IMR-90 (cell line): ENCODE results near the gene ATP11B. TPM values are rescaled to one million over a fixed set of nuclear protein-coding genes. Genes with fewer than 3 reads are reported as not detected.

Experiments used
- ATAC-seq: fragments of 200-7000 bp; cut with Tn5 transposase; 2 replicates; pipeline ENCODE4 v1.9.1; 2020; ENCODE audit warnings: low read depth, mild to moderate bottlenecking, moderate library complexity
- BruUV-seq: library from RNA; stranded (reverse); fragments of 400-500 nt; replicated peaks from 2 replicates; lab custom pipeline; 2021; lab: Mats Ljungman, UMichigan
- CTCF ChIA-PET: fragments of 300-600 bp; formaldehyde crosslinking; extraction: SDS; loops from one replicate; lab custom pipeline; 2021; ENCODE audit warnings: antibody characterized with exemption; lab: Yijun Ruan, JAX
- POLR2A ChIA-PET: fragments of 300-600 bp; sonication (Branson Sonifier 250); formaldehyde crosslinking; loops from one replicate; lab custom pipeline; 2022; ENCODE audit warnings: antibody characterized with exemption; ENCODE audit not compliant: unreplicated experiment; lab: Charles Lee
- DNase-seq: peaks from one replicate; pipeline ENCODE4 v3.0.0; 2013
- H2AFZ ChIP-seq: replicated peaks from 2 replicates; pipeline ENCODE3; 2013; ENCODE audit warnings: low read length, mild to moderate bottlenecking; ENCODE audit not compliant: poor library complexity
- H2AK5ac ChIP-seq: 2 replicates; pipeline ENCODE4 v1.6.1; 2013; ENCODE audit warnings: low read depth, low read length, inconsistent platforms
- H2AK9ac ChIP-seq: replicated peaks from 2 replicates; pipeline ENCODE3; 2013; ENCODE audit warnings: mild to moderate bottlenecking, low read depth, low read length, moderate library complexity; ENCODE audit not compliant: poor library complexity
- H2BK120ac ChIP-seq: 2 replicates; pipeline ENCODE4 v1.6.1; 2013; ENCODE audit warnings: low read depth, low read length, inconsistent platforms
- H2BK15ac ChIP-seq: 3 replicates; pipeline ENCODE4 v1.6.1; 2013; ENCODE audit warnings: low read depth, low read length, inconsistent platforms
- H2BK20ac ChIP-seq: 2 replicates; pipeline ENCODE4 v1.6.1; 2013; ENCODE audit warnings: low read depth, mild to moderate bottlenecking, inconsistent platforms, low read length, moderate library complexity
- H2BK5ac ChIP-seq: 2 replicates; pipeline ENCODE4 v1.6.1; 2013; ENCODE audit warnings: mild to moderate bottlenecking, low read depth, low read length, inconsistent platforms; ENCODE audit not compliant: poor library complexity, severe bottlenecking
- H3K14ac ChIP-seq: replicated peaks from 2 replicates; pipeline ENCODE4 v1.6.1; 2013; ENCODE audit warnings: low read depth, low read length, inconsistent platforms
- H3K18ac ChIP-seq: 2 replicates; pipeline ENCODE4 v1.6.1; 2013; ENCODE audit warnings: low read depth, low read length, control low read depth
- H3K23ac ChIP-seq: 2 replicates; pipeline ENCODE4 v1.6.1; 2013; ENCODE audit warnings: low read depth, low read length, inconsistent platforms
- H3K27ac ChIP-seq: 2 replicates; pipeline ENCODE4 v1.5.1; 2013; ENCODE audit warnings: mild to moderate bottlenecking, control low read depth, low read length; ENCODE audit not compliant: insufficient read depth
- H3K27me3 ChIP-seq: 2 replicates; pipeline ENCODE4 v1.6.1; 2013; ENCODE audit warnings: low read length; ENCODE audit not compliant: control insufficient read depth, insufficient read depth
- H3K36me3 ChIP-seq: 2 replicates; pipeline ENCODE4 v1.6.1; 2013; ENCODE audit warnings: low read length, mixed read lengths; ENCODE audit not compliant: control insufficient read depth, insufficient read depth
- H3K4ac ChIP-seq: 2 replicates; pipeline ENCODE4 v1.6.1; 2013; ENCODE audit warnings: low read depth, low read length, inconsistent platforms
- H3K4me1 ChIP-seq: 2 replicates; pipeline ENCODE4 v1.6.1; 2013; ENCODE audit warnings: low read length, mixed read lengths; ENCODE audit not compliant: control insufficient read depth, insufficient read depth
- H3K4me2 ChIP-seq: 2 replicates; pipeline ENCODE4 v1.6.1; 2013; ENCODE audit warnings: low read depth, mild to moderate bottlenecking, control low read depth, low read length, moderate library complexity
- H3K4me3 ChIP-seq: 2 replicates; pipeline ENCODE4 v1.5.1; 2013; ENCODE audit warnings: low read depth, mild to moderate bottlenecking, control low read depth, low read length, moderate library complexity; ENCODE audit not compliant: insufficient read depth
- H3K56ac ChIP-seq: 2 replicates; pipeline ENCODE4 v1.6.1; 2013; ENCODE audit warnings: low read length, inconsistent platforms; ENCODE audit not compliant: insufficient read depth; ENCODE audit errors: extremely low read depth
- H3K79me1 ChIP-seq, 2 experiments: 2 replicates each; pipeline ENCODE4 v1.6.1; 2013; ENCODE audit warnings: low read length in 2 of 2, inconsistent platforms in 1 of 2, low read depth in 1 of 2
- H3K9ac ChIP-seq: 2 replicates; pipeline ENCODE4 v1.6.1; 2013; ENCODE audit warnings: low read depth, low read length, control low read depth
- H3K9me1 ChIP-seq: 2 replicates; pipeline ENCODE4 v1.6.1; 2013; ENCODE audit warnings: low read length, inconsistent platforms; ENCODE audit not compliant: insufficient read depth
- H3K9me3 ChIP-seq: 2 replicates; pipeline ENCODE4 v1.6.1; 2013; ENCODE audit warnings: low read length; ENCODE audit not compliant: control insufficient read depth, insufficient read depth
- H4K20me1 ChIP-seq: 2 replicates; pipeline ENCODE4 v1.6.1; 2013; ENCODE audit warnings: low read length, inconsistent platforms; ENCODE audit not compliant: insufficient read depth
- H4K5ac ChIP-seq: 2 replicates; pipeline ENCODE4 v1.6.1; 2013; ENCODE audit warnings: mild to moderate bottlenecking, low read depth, low read length, control low read depth
- H4K8ac ChIP-seq, 2 experiments: 2 replicates each; pipeline ENCODE4 v1.6.1; 2013; ENCODE audit warnings: low read depth in 2 of 2, low read length in 2 of 2, control low read depth in 1 of 2, inconsistent platforms in 1 of 2
- H4K91ac ChIP-seq: 2 replicates; pipeline ENCODE4 v1.6.1; 2013; ENCODE audit warnings: low read depth, low read length, inconsistent platforms; ENCODE audit not compliant: insufficient read depth
- BHLHE40 ChIP-seq: fragments of 150-350 bp; IDR thresholded peaks from 2 replicates; pipeline ENCODE4 v1.6.1; 2016; ENCODE audit warnings: mild to moderate bottlenecking, low read depth, low read length
- CHD1 ChIP-seq: IDR thresholded peaks from 2 replicates; pipeline ENCODE4 v1.6.1; 2012; ENCODE audit warnings: low read depth, low read length, improper control_type of control experiment
- CTCF ChIP-seq: conservative IDR thresholded peaks from 2 replicates; pipeline ENCODE4 v1.5.1; 2012; ENCODE audit warnings: mild to moderate bottlenecking, low read depth, low read length, improper control_type of control experiment
- ELK1 ChIP-seq: fragments of 150-350 bp; IDR thresholded peaks from 2 replicates; pipeline ENCODE4 v1.6.1; 2016; ENCODE audit warnings: low read depth, mild to moderate bottlenecking, low read length, moderate library complexity, borderline replicate concordance
- FOS ChIP-seq: fragments of 150-350 bp; IDR thresholded peaks from 2 replicates; pipeline ENCODE4 v1.6.1; 2016; ENCODE audit warnings: low read depth, low read length
- MAFK ChIP-seq: IDR thresholded peaks from 2 replicates; pipeline ENCODE4 v1.6.1; 2012; ENCODE audit warnings: low read depth, low read length, improper control_type of control experiment
- MAZ ChIP-seq: IDR thresholded peaks from 2 replicates; pipeline ENCODE4 v1.6.1; 2012; ENCODE audit warnings: low read depth, mild to moderate bottlenecking, low read length, improper control_type of control experiment, moderate library complexity, borderline replicate concordance
- NFE2L2 ChIP-seq: fragments of 150-350 bp; IDR thresholded peaks from 2 replicates; pipeline ENCODE4 v1.6.1; 2016; ENCODE audit warnings: low read depth, mild to moderate bottlenecking, low read length
- POLR2A ChIP-seq: IDR thresholded peaks from 2 replicates; pipeline ENCODE4 v1.6.1; 2012; ENCODE audit warnings: mild to moderate bottlenecking, low read depth, low read length
- RAD21 ChIP-seq: IDR thresholded peaks from 2 replicates; pipeline ENCODE4 v1.6.1; 2012; ENCODE audit warnings: low read length, improper control_type of control experiment
- RCOR1 ChIP-seq: IDR thresholded peaks from 2 replicates; pipeline ENCODE4 v1.6.1; 2012; ENCODE audit warnings: mild to moderate bottlenecking, low read length, improper control_type of control experiment; ENCODE audit not compliant: insufficient replicate concordance
- RFX5 ChIP-seq: IDR thresholded peaks from 2 replicates; pipeline ENCODE4 v1.8.0; 2012; ENCODE audit warnings: low read depth, mild to moderate bottlenecking, low read length, moderate library complexity
- SMC3 ChIP-seq: fragments of 150-350 bp; IDR thresholded peaks from 2 replicates; pipeline ENCODE4 v1.6.1; 2016; ENCODE audit warnings: low read depth, mild to moderate bottlenecking, antibody characterized with exemption, low read length, moderate library complexity
- WGBS, 2 experiments: methylation state at CpG; one replicate each; pipeline versions ENCODE4 v1.1.5 to v1.1.7; 2013; ENCODE audit warnings: missing lambda C conversion rate in 2 of 2; ENCODE audit not compliant: insufficient read length in 1 of 2; ENCODE audit errors: extremely low coverage in 2 of 2; 5-methylcytosine and 5-hydroxymethylcytosine counted together
- dilution Hi-C: fragments of 300-500 bp; cut with HindIII; formaldehyde crosslinking; loops from one replicate; pipeline ENCODE4 v1.14.3; 2018; ENCODE audit warnings: low sequenced_read_pairs; ENCODE audit not compliant: unreplicated experiment
- in situ Hi-C: fragments of 300-500 bp; cut with MboI; formaldehyde crosslinking; loops from 3 replicates; pipeline ENCODE4 v1.14.3; 2019; ENCODE audit warnings: low sequenced_read_pairs, inconsistent platforms, mixed read lengths
- intact Hi-C: fragments of 100-400 bp; cut with micrococcal nuclease; formaldehyde crosslinking; loops from 2 replicates; pipeline ENCODE4 v1.10.0; 2022
- polyA plus RNA-seq, 3 experiments: library from polyadenylated mRNA; depleted of rRNA; stranded (reverse); fragments of >200 nt; gene quantifications; 2 replicates each; pipeline ENCODE4 v1.2.3, GENCODE V29; 2012; ENCODE audit warnings: low replicate concordance in 1 of 3
- total RNA-seq: library from RNA; depleted of rRNA; stranded (reverse); fragments of >200 nt; gene quantifications from 2 replicates; pipeline ENCODE4 v1.2.3, GENCODE V29; 2012
- TF ChIP-seq, protein P1 (sequence below): fragments of 150-350 bp; IDR thresholded peaks from 2 replicates; pipeline ENCODE4 v1.6.1; 2017; ENCODE audit warnings: mild to moderate bottlenecking, antibody characterized with exemption, low read length, low read depth

ATP11B gene
- total and polyA plus RNA-seq, 2 of the 4 experiments (the other 2 are of a cell fraction), result 10.0 to 39.6 TPM

DNA sequence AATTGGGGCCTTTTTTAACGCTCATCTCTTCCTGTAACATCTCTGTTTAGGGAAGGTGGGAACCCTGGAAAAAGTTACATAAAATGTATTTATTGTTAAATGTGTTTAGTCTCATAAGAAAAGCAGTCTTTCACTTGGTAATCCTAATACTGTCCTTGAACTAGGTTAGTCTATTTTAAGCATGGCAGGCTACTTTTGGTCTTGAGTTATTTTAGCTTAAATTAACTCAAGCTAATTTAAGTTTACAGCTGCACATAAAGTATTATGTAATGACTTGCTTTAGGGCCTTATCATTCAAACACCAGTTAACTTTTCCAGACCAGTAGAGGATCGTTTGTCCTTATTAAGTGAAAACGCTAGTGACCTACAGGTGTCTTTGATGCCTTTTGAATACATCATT, 123.8 kb downstream of the ATP11B start:
- no peak overlapping the region for H3K4ac ChIP-seq
- no peak overlapping the region for H3K23ac ChIP-seq
- peaks cover 0 to 3% of the 10 kb centered on the region in 2 experiments; a peak in 1 of 4 replicates for H3K79me1 ChIP-seq
- no peak overlapping the region for H4K8ac ChIP-seq
- POLR2A ChIA-PET, result no interaction called here
- no peak overlapping the region for H3K9ac ChIP-seq
- H4K91ac ChIP-seq, result no peak overlapping the region
- H2BK120ac ChIP-seq, result no peak overlapping the region
- H4K5ac ChIP-seq, result no peak overlapping the region
- H3K4me3 ChIP-seq, result no peak overlapping the region
- in situ Hi-C loops, result loop anchor here (25.0 kb wide), 1 partner anchor 470 kb away; no protein-coding TSS in a partner anchor
- intact Hi-C loops, result no loop called here
- no peak overlapping the region for H2AK9ac ChIP-seq
- no peaks in the 10 kb centered on the region for H4K20me1 ChIP-seq
- peaks cover 5% of the 10 kb centered on the region; the same call in 1 of the 2 replicates for H3K9me1 ChIP-seq
- H3K18ac ChIP-seq, result no peak overlapping the region
- no peaks in the 10 kb centered on the region for H3K27me3 ChIP-seq
- DNase-seq, result no peak
- H2BK15ac ChIP-seq, result no peak overlapping the region
- dilution Hi-C loops, result no loop called here
- BruUV-seq, result no TSS peak
- no peak for ATAC-seq
- no peak overlapping the region for H2BK5ac ChIP-seq
- H3K4me1 ChIP-seq, result peaks cover 5% of the 10 kb centered on the region
- no peak overlapping the region for H3K56ac ChIP-seq
- H2AFZ ChIP-seq, result no peak overlapping the region
- WGBS, 2 experiments, result no CpG with 5 or more reads among the region's 3 CpGs
- H3K27ac ChIP-seq, result no peak overlapping the region
- H2AK5ac ChIP-seq, result no peak overlapping the region
- H3K4me2 ChIP-seq, result no peak overlapping the region
- no peak overlapping the region for H3K14ac ChIP-seq
- H3K9me3 ChIP-seq, result no peaks in the 10 kb centered on the region
- CTCF ChIA-PET, result no interaction called here
- H2BK20ac ChIP-seq, result no peak overlapping the region
- TF ChIP-seq MAFK (no peak), BHLHE40 (no peak), NFE2L2 (no peak), RAD21 (no peak), ELK1 (no peak), RCOR1 (no peak), FOS (no peak), POLR2A (no peak), CTCF (no peak), RFX5 (no peak), MAZ (no peak), SMC3 (no peak), CHD1 (no peak)
- TF ChIP-seq, protein P1, sequence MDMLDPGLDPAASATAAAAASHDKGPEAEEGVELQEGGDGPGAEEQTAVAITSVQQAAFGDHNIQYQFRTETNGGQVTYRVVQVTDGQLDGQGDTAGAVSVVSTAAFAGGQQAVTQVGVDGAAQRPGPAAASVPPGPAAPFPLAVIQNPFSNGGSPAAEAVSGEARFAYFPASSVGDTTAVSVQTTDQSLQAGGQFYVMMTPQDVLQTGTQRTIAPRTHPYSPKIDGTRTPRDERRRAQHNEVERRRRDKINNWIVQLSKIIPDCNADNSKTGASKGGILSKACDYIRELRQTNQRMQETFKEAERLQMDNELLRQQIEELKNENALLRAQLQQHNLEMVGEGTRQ, result no peak
- H3K36me3 ChIP-seq, result 0 out of 2 replicates have a peak, but pooled peaks cover 3% of the 10 kb centered on the region
